ENCODE measurements around the gene RNF175. TPM values are rescaled to one million over a fixed set of nuclear protein-coding genes. Genes with fewer than 3 reads are reported as not detected.

RNF175 gene
- polyA plus RNA-seq, 1 donor: 1.1 TPM

DNA sequence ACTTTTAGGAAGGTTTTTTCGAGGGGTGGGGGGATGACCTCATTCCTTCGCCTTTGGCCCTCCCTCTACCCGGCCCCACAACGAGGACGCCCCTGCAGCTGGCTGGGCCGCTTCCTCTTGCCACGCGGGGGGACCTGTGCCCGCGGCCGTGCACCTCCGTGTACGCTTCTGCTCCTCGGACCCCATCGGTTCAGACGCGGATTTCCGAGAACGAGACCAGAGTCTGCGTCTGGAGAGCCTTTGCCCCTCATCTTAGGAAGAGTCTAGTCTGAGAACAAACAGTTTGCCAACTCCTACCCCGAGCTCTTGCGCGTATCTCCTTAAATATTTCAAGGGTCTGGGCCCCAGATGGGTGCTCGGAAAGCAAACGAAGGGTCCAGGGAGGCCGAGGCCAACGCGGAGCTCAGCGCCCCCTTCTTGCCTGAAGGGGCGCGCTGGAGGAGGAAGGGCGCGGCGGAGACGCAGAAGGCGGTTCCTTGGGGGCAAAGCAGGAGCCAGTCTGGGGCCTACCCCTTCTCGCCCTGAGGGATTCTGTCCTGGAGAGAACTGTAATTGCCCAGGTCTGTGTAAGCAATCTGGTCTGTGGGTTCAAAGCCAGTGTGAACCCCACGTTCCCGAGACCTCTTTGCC is 32.9 kb upstream of the RNF175 start:
- peaks cover 70% of the 10 kb centered on the region for H3K27me3 ChIP-seq (ENCODE audit: control insufficient read depth, insufficient read depth, low read length)
- peak overlapping the region; percentile 14 for H3K4me3 ChIP-seq (ENCODE audit: low read length)
- no peaks in the 10 kb centered on the region for H3K36me3 ChIP-seq (ENCODE audit: control insufficient read depth, insufficient read depth, low read length)
- H3K27ac ChIP-seq (ENCODE audit: low read length): no peak overlapping the region
- peaks cover 20% of the 10 kb centered on the region for H3K9me3 ChIP-seq (ENCODE audit: control insufficient read depth, low read depth, low read length)
- WGBS (ENCODE audit: insufficient coverage, low lambda C conversion rate): no CpG with 5 or more reads among the region's 39 CpGs
- no peak for DNase-seq
- H3K4me1 ChIP-seq (ENCODE audit: control insufficient read depth, insufficient read depth, low read length): peaks cover 26% of the 10 kb centered on the region

- Histone ChIP-seq H3K9me3 (ENCODE audit: control insufficient read depth, low read depth, low read length) (peaks cover 20% of the 10 kb centered on the region), H3K4me3 (ENCODE audit: low read length) (peak overlapping the region; percentile 14), H3K27me3 (ENCODE audit: control insufficient read depth, insufficient read depth, low read length) (peaks cover 72% of the 10 kb centered on the region), H3K4me1 (ENCODE audit: control insufficient read depth, insufficient read depth, low read length) (peaks cover 26% of the 10 kb centered on the region), H3K36me3 (ENCODE audit: control insufficient read depth, insufficient read depth, low read length) (no peaks in the 10 kb centered on the region), H3K27ac (ENCODE audit: low read length) (no peak overlapping the region)
- peak in 1 of 2 donors; percentile 43 for DNase-seq
- no CpG with 5 or more reads among the region's 37 CpGs for WGBS (ENCODE audit: insufficient coverage, low lambda C conversion rate)
These were observed 32.2 kb upstream of the RNF175 start for GRCh38 chr4:153791746-153792617.

DNA sequence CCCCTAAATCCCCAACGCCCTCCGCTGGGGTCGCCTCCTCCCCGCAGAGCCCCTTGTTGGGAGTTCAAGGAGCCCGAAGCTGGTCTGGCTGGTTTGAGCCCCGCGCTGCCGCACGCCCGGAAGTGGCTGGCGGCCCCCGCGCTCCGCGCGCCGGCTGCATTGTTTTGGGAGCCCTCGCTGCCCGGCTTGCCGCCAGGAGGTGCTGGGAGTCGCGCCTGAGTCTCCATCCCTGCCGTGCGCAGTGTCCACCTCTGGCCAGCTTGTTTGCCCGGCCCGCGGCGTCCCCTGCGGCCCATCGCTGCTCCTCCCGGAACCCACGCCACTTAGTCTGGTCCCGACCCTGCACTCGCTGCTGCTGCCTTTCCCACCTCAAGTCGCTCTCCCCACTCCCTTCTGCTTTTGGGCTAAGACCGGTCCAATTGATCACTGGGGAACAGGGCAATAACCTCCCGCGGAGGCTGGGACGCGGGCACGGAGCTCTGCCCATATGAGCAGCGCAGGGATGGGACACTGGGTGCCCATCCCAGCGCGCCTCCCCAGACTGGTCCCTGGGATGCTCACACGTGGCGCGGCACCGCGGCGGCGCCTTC is 31.2 kb upstream of the RNF175 start:
- no peaks in the 10 kb centered on the region for H3K36me3 ChIP-seq (ENCODE audit: control insufficient read depth, insufficient read depth, low read length)
- H3K27ac ChIP-seq (ENCODE audit: low read length): no peak overlapping the region
- peaks cover 26% of the 10 kb centered on the region for H3K4me1 ChIP-seq (ENCODE audit: control insufficient read depth, insufficient read depth, low read length)
- peaks cover 20% of the 10 kb centered on the region for H3K9me3 ChIP-seq (ENCODE audit: control insufficient read depth, low read depth, low read length)
- no CpG with 5 or more reads among the region's 51 CpGs for WGBS (ENCODE audit: insufficient coverage, low lambda C conversion rate)
- peaks cover 77% of the 10 kb centered on the region for H3K27me3 ChIP-seq (ENCODE audit: control insufficient read depth, insufficient read depth, low read length)
- no peak overlapping the region for H3K4me3 ChIP-seq (ENCODE audit: low read length)
- no peak for DNase-seq

- no peaks in the 10 kb centered on the region for H3K36me3 ChIP-seq (ENCODE audit: control insufficient read depth, insufficient read depth, low read length)
- H3K4me1 ChIP-seq (ENCODE audit: control insufficient read depth, insufficient read depth, low read length): peaks cover 26% of the 10 kb centered on the region
- no peak for DNase-seq
- H3K27me3 ChIP-seq (ENCODE audit: control insufficient read depth, insufficient read depth, low read length): peaks cover 79% of the 10 kb centered on the region
- WGBS (ENCODE audit: insufficient coverage, low lambda C conversion rate): no CpG with 5 or more reads among the region's 10 CpGs
- no peak overlapping the region for H3K4me3 ChIP-seq (ENCODE audit: low read length)
- H3K27ac ChIP-seq (ENCODE audit: low read length): no peak overlapping the region
- peaks cover 20% of the 10 kb centered on the region for H3K9me3 ChIP-seq (ENCODE audit: control insufficient read depth, low read depth, low read length)
These were observed 30.7 kb upstream of the RNF175 start for GRCh38 chr4:153790500-153790865.

DNA sequence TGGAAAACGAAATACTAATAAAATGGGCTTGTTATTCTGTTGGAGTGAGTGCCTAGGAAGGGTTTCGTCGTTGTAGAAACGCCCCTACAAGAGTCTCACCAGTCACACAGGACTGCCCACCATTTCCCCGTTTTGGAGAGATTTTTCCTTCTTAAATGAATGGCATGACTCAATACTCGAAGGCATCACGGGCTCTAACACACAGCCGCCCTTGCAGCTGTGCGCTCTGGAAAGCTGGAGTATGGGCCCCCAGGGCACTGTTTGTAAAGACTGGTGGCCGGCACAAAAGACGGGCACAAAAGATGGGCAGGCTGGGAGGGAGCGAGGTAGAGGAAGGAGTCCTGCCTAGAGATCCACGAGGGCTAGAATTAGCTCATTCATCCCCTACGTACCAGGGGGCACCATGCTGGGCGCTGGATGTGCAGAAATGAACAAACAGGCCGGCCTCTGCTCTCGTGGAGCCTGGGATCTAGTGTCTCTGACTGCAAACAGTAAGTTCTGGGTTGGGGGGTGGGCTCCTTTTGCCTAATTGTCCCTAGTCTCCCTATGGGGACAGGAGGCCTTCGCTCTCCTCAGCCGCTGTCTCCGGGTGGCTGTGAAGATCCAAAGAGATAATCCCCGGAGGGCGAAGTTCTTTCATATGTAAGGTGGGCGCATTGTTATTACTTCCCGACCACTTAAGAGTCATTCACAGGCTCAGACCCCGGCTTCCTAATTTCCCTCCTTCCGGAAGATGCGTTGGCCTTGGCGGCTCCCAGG is 30.1 kb upstream of the RNF175 start:
- Histone ChIP-seq H3K27me3 (ENCODE audit: control insufficient read depth, insufficient read depth, low read length) (peaks cover 79% of the 10 kb centered on the region), H3K27ac (ENCODE audit: low read length) (no peak overlapping the region), H3K4me1 (ENCODE audit: control insufficient read depth, insufficient read depth, low read length) (peaks cover 26% of the 10 kb centered on the region), H3K9me3 (ENCODE audit: control insufficient read depth, low read depth, low read length) (peaks cover 20% of the 10 kb centered on the region), H3K4me3 (ENCODE audit: low read length) (no peak overlapping the region), H3K36me3 (ENCODE audit: control insufficient read depth, insufficient read depth, low read length) (no peaks in the 10 kb centered on the region)
- no peak for DNase-seq
- WGBS (ENCODE audit: insufficient coverage, low lambda C conversion rate): 60% methylated on average over 1 of the region's 28 CpGs

GRCh38 chr4:153788413-153789276 is 28.8 kb upstream of the RNF175 start, which contains the start of gene SFRP2:
Gene SFRP2 (minus strand): TSS chr4:153789083. CDS start chr4:153788835, 248 bp downstream.
- DNase-seq: peak in 1 of 2 donors; percentile 27

GRCh38 chr4:153788051-153788412 is 28.2 kb upstream of the RNF175 start:
- no peak for DNase-seq
- no peaks in the 10 kb centered on the region for H3K36me3 ChIP-seq (ENCODE audit: control insufficient read depth, insufficient read depth, low read length)
- 0% methylated on average over 1 of the region's 15 CpGs for WGBS (ENCODE audit: insufficient coverage, low lambda C conversion rate)
- no peak overlapping the region for H3K4me3 ChIP-seq (ENCODE audit: low read length)
- H3K4me1 ChIP-seq (ENCODE audit: control insufficient read depth, insufficient read depth, low read length): peaks cover 16% of the 10 kb centered on the region
- peaks cover 20% of the 10 kb centered on the region for H3K9me3 ChIP-seq (ENCODE audit: control insufficient read depth, low read depth, low read length)
- no peak overlapping the region for H3K27ac ChIP-seq (ENCODE audit: low read length)
- peaks cover 80% of the 10 kb centered on the region for H3K27me3 ChIP-seq (ENCODE audit: control insufficient read depth, insufficient read depth, low read length)

More at GRCh38 chr4:153788413-153789276, 28.8 kb upstream of the RNF175 start, which contains the start of gene SFRP2:
- Histone ChIP-seq H3K4me1 (ENCODE audit: control insufficient read depth, insufficient read depth, low read length) (peaks cover 17% of the 10 kb centered on the region), H3K4me3 (ENCODE audit: low read length) (no peak within 1 kb of the TSS), H3K27me3 (ENCODE audit: control insufficient read depth, insufficient read depth, low read length) (peaks cover 87% of the 10 kb centered on the region), H3K9me3 (ENCODE audit: control insufficient read depth, low read depth, low read length) (peaks cover 20% of the 10 kb centered on the region), H3K36me3 (ENCODE audit: control insufficient read depth, insufficient read depth, low read length) (no peaks in the 10 kb centered on the region), H3K27ac (ENCODE audit: low read length) (no peak within 1 kb of the TSS)
- WGBS (ENCODE audit: insufficient coverage, low lambda C conversion rate): no CpG with 5 or more reads among the region's 72 CpGs

DNA sequence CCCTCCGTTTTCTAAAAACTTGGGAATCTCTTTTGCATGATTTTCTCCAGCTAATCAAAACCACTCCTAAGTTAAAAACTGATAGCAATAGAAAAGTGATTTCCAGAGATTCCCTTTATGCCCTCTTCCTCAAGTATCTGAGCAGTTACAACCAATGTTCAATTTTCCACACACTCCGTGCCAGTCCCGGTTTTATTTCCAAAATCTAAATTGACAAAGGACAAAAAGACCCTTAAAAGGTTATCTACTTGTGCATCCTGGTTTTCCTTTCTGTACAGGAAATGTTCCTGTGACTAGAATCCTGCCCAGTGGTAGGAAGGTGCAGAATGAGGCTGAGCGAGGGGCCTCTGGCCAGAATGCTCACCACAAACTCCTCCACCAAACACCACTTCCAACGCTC is 27.8 kb upstream of the RNF175 start:
- peaks cover 17% of the 10 kb centered on the region for H3K9me3 ChIP-seq (ENCODE audit: control insufficient read depth, low read depth, low read length)
- H3K4me3 ChIP-seq (ENCODE audit: low read length): no peak overlapping the region
- DNase-seq: no peak
- peaks cover 13% of the 10 kb centered on the region for H3K4me1 ChIP-seq (ENCODE audit: control insufficient read depth, insufficient read depth, low read length)
- WGBS (ENCODE audit: insufficient coverage, low lambda C conversion rate): no CpG with 5 or more reads among the region's 5 CpGs
- no peak overlapping the region for H3K27ac ChIP-seq (ENCODE audit: low read length)
- H3K27me3 ChIP-seq (ENCODE audit: control insufficient read depth, insufficient read depth, low read length): peaks cover 77% of the 10 kb centered on the region
- no peaks in the 10 kb centered on the region for H3K36me3 ChIP-seq (ENCODE audit: control insufficient read depth, insufficient read depth, low read length)

GRCh38 chr4:153787061-153787560 is 27.3 kb upstream of the RNF175 start:
- no peak overlapping the region for H3K27ac ChIP-seq (ENCODE audit: low read length)
- no peaks in the 10 kb centered on the region for H3K36me3 ChIP-seq (ENCODE audit: control insufficient read depth, insufficient read depth, low read length)
- H3K9me3 ChIP-seq (ENCODE audit: control insufficient read depth, low read depth, low read length): peaks cover 13% of the 10 kb centered on the region
- H3K4me3 ChIP-seq (ENCODE audit: low read length): no peak overlapping the region
- peaks cover 75% of the 10 kb centered on the region for H3K27me3 ChIP-seq (ENCODE audit: control insufficient read depth, insufficient read depth, low read length)
- no CpG with 5 or more reads among the region's 1 CpG for WGBS (ENCODE audit: insufficient coverage, low lambda C conversion rate)
- H3K4me1 ChIP-seq (ENCODE audit: control insufficient read depth, insufficient read depth, low read length): peaks cover 8% of the 10 kb centered on the region
- no peak for DNase-seq

Measured in large intestine (tissue), 3 donors.